Adrenal gland (tissue), 5 donors: ENCODE results near the gene SOST.

Experiments
- POLR2A ChIP-seq, 2 donors: fragments of 450-650 bp; IDR thresholded peaks; one replicate each; pipeline ENCODE4 v1.6.1; 2017; ENCODE audit warnings: antibody characterized with exemption in 2 of 2, mild to moderate bottlenecking in 2 of 2, moderate library complexity in 1 of 2
- TF ChIP-seq, protein P1 (sequence below), 6 experiments: fragments of 450-650 bp in 4 of 6; fragments of 200-600 bp in 2 of 6; sonication (generic) in 1 of 6; IDR thresholded peaks; 1 replicate in 5 of 6; 2 replicates in 1 of 6; pipeline versions ENCODE4 v1.5.1 to v1.8.0; 2016 to 2021; ENCODE audit warnings: antibody characterized with exemption in 6 of 6, mild to moderate bottlenecking in 2 of 6, moderate library complexity in 1 of 6
- donor health status: DM: no; HTN: no; CAD: no.

- TF ChIP-seq, protein P1, sequence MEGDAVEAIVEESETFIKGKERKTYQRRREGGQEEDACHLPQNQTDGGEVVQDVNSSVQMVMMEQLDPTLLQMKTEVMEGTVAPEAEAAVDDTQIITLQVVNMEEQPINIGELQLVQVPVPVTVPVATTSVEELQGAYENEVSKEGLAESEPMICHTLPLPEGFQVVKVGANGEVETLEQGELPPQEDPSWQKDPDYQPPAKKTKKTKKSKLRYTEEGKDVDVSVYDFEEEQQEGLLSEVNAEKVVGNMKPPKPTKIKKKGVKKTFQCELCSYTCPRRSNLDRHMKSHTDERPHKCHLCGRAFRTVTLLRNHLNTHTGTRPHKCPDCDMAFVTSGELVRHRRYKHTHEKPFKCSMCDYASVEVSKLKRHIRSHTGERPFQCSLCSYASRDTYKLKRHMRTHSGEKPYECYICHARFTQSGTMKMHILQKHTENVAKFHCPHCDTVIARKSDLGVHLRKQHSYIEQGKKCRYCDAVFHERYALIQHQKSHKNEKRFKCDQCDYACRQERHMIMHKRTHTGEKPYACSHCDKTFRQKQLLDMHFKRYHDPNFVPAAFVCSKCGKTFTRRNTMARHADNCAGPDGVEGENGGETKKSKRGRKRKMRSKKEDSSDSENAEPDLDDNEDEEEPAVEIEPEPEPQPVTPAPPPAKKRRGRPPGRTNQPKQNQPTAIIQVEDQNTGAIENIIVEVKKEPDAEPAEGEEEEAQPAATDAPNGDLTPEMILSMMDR (IDR thresholded peaks at IDR 0.05) = no peak
- no peak for TF ChIP-seq POLR2A (IDR thresholded peaks at IDR 0.05)
Observed at GRCh38 chr17:43737722-43738121, 20.9 kb downstream of the SOST start.
